Bronchus fibroblast of lung (primary cell): ENCODE results near the gene IGLL1. TPM values are rescaled to one million over a fixed set of nuclear protein-coding genes. Genes with fewer than 3 reads are reported as not detected.

Experiments used
- total RNA-seq: library from RNA; depleted of rRNA; stranded (reverse); fragments of >200 nt; gene quantifications from 2 replicates; pipeline ENCODE4 v1.2.3, GENCODE V29; 2015

Gene IGLL1
- not detected in 2 replicates for total RNA-seq

DNA sequence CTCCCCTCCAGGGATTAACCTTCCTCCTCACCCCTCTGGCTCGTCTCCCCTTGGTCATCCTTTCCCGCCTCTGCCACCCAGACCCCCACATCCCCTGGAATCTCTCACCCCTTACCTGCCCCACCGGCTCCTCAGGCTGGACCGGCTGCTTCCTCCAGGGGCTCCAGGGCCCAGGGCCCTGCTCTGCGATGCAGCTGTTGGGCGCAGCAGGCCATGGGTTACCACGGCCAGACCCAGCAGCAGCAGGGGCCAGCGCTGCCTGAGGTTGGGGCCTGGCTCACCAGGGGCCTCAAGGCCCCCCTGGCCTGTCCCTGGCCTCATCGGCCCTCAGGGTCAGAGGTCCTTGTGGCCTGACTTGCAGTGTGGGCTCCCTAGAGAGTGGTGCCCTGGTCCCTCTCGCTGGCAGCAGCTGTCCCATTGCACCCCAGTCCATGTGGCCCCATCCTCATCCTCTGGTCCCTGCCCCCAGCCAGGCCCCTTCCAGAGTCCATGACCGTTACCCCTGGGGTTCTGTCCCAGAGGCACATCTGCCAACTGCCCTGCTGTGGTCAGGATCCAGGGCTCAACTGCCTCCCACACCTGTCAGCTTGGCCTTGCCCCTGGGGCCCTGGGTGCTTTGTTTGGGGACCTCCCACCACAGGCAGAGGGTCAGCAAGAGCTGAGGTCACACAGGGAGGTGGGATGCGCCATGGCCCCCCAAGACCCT lies at the start of gene IGLL1:
IGLL1 (minus strand) TSS at position 421 of the 706 bp plus-strand sequence; CDS start at position 321, 100 bp downstream.

Other genes with a start within 250 kb of the IGLL1 start
- gene DRICH1, start 52.0 kb upstream of the IGLL1 start, total RNA-seq: not detected in 2 replicates
- not detected in 2 replicates for gene RGL4, start 110.7 kb upstream of the IGLL1 start, total RNA-seq
- 3.6 and 3.9 TPM in 2 replicates for gene ZNF70, start 170.8 kb upstream of the IGLL1 start, total RNA-seq
- gene VPREB3, start 174.1 kb upstream of the IGLL1 start, total RNA-seq: not detected in 2 replicates
- gene C22orf15, start 182.7 kb upstream of the IGLL1 start, total RNA-seq: 1.2 and 1.3 TPM in 2 replicates
- 4.9 and 8.5 TPM in 2 replicates for gene CHCHD10, start 187.7 kb upstream of the IGLL1 start, total RNA-seq
- 4.5 and 5.4 TPM in 2 replicates for gene MMP11, start 192.6 kb upstream of the IGLL1 start, total RNA-seq
- gene SMARCB1, start 206.7 kb upstream of the IGLL1 start, total RNA-seq: 141 and 150 TPM in 2 replicates